GM23248 (cell line): Measurements from ENCODE around the gene TTC39A.

Experiments
- EZH2 ChIP-seq: fragments of 200-600 bp; sonication (generic); IDR thresholded peaks from 2 replicates; pipeline ENCODE4 v1.6.1; 2018; ENCODE audit warnings: antibody characterized with exemption, mild to moderate bottlenecking; ENCODE audit not compliant: insufficient read depth, poor library complexity, severe bottlenecking
- EZH2phosphoT487 ChIP-seq: fragments of 200-600 bp; sonication (generic); IDR thresholded peaks from 2 replicates; pipeline ENCODE4 v1.6.1; 2018; ENCODE audit warnings: antibody characterized with exemption, moderate library complexity, mild to moderate bottlenecking, low read depth; ENCODE audit not compliant: insufficient read depth

- no peak for TF ChIP-seq EZH2
- no peak for TF ChIP-seq EZH2phosphoT487
Observed at GRCh38 chr1:51331206-51332100, 1.1 kb upstream of the TTC39A start.
